ENCODE data around the gene TWSG1. TPM values are rescaled to one million over a fixed set of nuclear protein-coding genes. Genes with fewer than 3 reads are reported as not detected.
A peak's percentile ranks its signal among the peaks of the same experiment; 100 is the strongest.

Gene TWSG1
- polyA plus RNA-seq, 2 of the 4 experiments (the other 2 are of a cell fraction), result 20.6 to 38.3 TPM

GRCh38 chr18:9441061-9441460, 106.5 kb downstream of the TWSG1 start:
- 57% methylated on average over 3 of the region's 3 CpGs for WGBS (ENCODE audit: missing lambda C conversion rate)
- POLR2A ChIA-PET, result no interaction called here
- no peak for ATAC-seq
- DNase-seq (ENCODE audit: low read depth in 1 of 2, low spot score in 1 of 2), result no peak
- no peak for TF ChIP-seq FOXS1 (CRISPR knock-in tag; IDR thresholded peaks at IDR 0.05)
- no peak for TF ChIP-seq E2F6 (IDR thresholded peaks at IDR 0.05; ENCODE audit: borderline replicate concordance, low read depth)
- no peak for TF ChIP-seq ELK1 (IDR thresholded peaks at IDR 0.05; ENCODE audit: low read depth, low read length)
- no peak for TF ChIP-seq POLR2AphosphoS2 (conservative IDR thresholded peaks at IDR 0.05; ENCODE audit: low read length)
- TF ChIP-seq MYC (IDR thresholded peaks at IDR 0.05; ENCODE audit: borderline replicate concordance, low read length), result no peak
- no peak for TF ChIP-seq CHD2 (IDR thresholded peaks at IDR 0.05; ENCODE audit: low read length, partially characterized antibody)
- TF ChIP-seq SREBF2 (IDR thresholded peaks at IDR 0.05), result no peak
- no peak overlapping the region for H3K4me3 ChIP-seq
- H3K27ac ChIP-seq, result no peak overlapping the region
- no peaks in the 10 kb centered on the region for H3K9me3 ChIP-seq
- no peaks in the 10 kb centered on the region for H3K4me1 ChIP-seq
- CTCF ChIA-PET, result no interaction called here
- no peak overlapping the region for H3K4me2 ChIP-seq
- no peak for FAIRE-seq

- Histone ChIP-seq H3K9me3 (peaks cover 7% of the 10 kb centered on the region; the same call in 1 of the 3 replicates), H3K4me3 (no peak overlapping the region), H3K4me2 (no peak overlapping the region), H3K27ac (no peak overlapping the region), H3K4me1 (no peaks in the 10 kb centered on the region)
- 78% methylated on average over 3 of the region's 3 CpGs for WGBS (ENCODE audit: missing lambda C conversion rate)
- no peak for FAIRE-seq
- DNase-seq (ENCODE audit: low read depth in 1 of 2, low spot score in 1 of 2), result no peak
- TF ChIP-seq CHD4 (IDR thresholded peaks at IDR 0.05; ENCODE audit: borderline replicate concordance) (no peak), MAFK (IDR thresholded peaks at IDR 0.05; ENCODE audit: partially characterized antibody) (peak; percentile 26), RAD21 (conservative IDR thresholded peaks at IDR 0.05 in 1 of 2, IDR thresholded peaks at IDR 0.05 in 1 of 2) (no peak), GATA3 (IDR thresholded peaks at IDR 0.05; ENCODE audit: borderline replicate concordance) (no peak), NPAS2 (CRISPR knock-in tag; IDR thresholded peaks at IDR 0.05; ENCODE audit: borderline replicate concordance) (no peak)
- CTCF ChIA-PET, result no interaction called here
- POLR2A ChIA-PET, result no interaction called here
- ATAC-seq, result no peak
Measured at GRCh38 chr18:9444549-9444948, 110.0 kb downstream of the TWSG1 start.

GRCh38 chr18:9446839-9447238, 112.3 kb downstream of the TWSG1 start:
- no peak overlapping the region for H3K27ac ChIP-seq
- FAIRE-seq (no peak), ATAC-seq (no peak), DNase-seq (ENCODE audit: low read depth in 1 of 2, low spot score in 1 of 2) (no peak)
- H3K9me3 ChIP-seq, result peaks cover 7% of the 10 kb centered on the region; the same call in 1 of the 3 replicates
- ChIA-PET CTCF (no interaction called here), POLR2A (no interaction called here)
- no peaks in the 10 kb centered on the region for H3K4me1 ChIP-seq
- WGBS (ENCODE audit: missing lambda C conversion rate), result 65% methylated on average over 5 of the region's 5 CpGs
- no peak overlapping the region for H3K4me2 ChIP-seq
- no peak overlapping the region for H3K4me3 ChIP-seq
- no peak for TF ChIP-seq SREBF2 (IDR thresholded peaks at IDR 0.05)
- TF ChIP-seq HES2 (IDR thresholded peaks at IDR 0.05), result no peak
- no peak for TF ChIP-seq BHLHE40 (IDR thresholded peaks at IDR 0.05; ENCODE audit: low read depth, low read length)
- TF ChIP-seq TP53 (CRISPR knock-in tag; IDR thresholded peaks at IDR 0.05), result no peak
- no peak for TF ChIP-seq ZNF302 (CRISPR knock-in tag; IDR thresholded peaks at IDR 0.05)
- no peak for TF ChIP-seq ATOH8 (CRISPR knock-in tag; IDR thresholded peaks at IDR 0.05; ENCODE audit: low read depth)
- no peak for TF ChIP-seq RCOR1 (IDR thresholded peaks at IDR 0.05; ENCODE audit: low read depth, low read length)
- TF ChIP-seq ZSCAN20 (CRISPR knock-in tag; IDR thresholded peaks at IDR 0.05), result no peak
- TF ChIP-seq REST (IDR thresholded peaks at IDR 0.05), result no peak
- TF ChIP-seq CHD4 (IDR thresholded peaks at IDR 0.05; ENCODE audit: borderline replicate concordance), result no peak
- no peak for TF ChIP-seq SMC3 (IDR thresholded peaks at IDR 0.05)
- TF ChIP-seq MAX (IDR thresholded peaks at IDR 0.05), result no peak
- TF ChIP-seq FOSB (CRISPR knock-in tag; IDR thresholded peaks at IDR 0.05), result no peak
- TF ChIP-seq EP300 (IDR thresholded peaks at IDR 0.05), result no peak
- no peak for TF ChIP-seq EHMT2 (IDR thresholded peaks at IDR 0.05; ENCODE audit: low read depth)
- TF ChIP-seq CEBPB (IDR thresholded peaks at IDR 0.05), result no peak
- no peak for TF ChIP-seq HMGXB4 (CRISPR knock-in tag; IDR thresholded peaks at IDR 0.05; ENCODE audit: borderline replicate concordance)
